T-helper 22 cell (primary cell): ENCODE measurements around the gene ZNF154.
"Not testable (repeated sequence)": the region's sequence is repeated elsewhere in the genome, so short reads cannot be mapped to it uniquely, and the experiment has no call there.

Source experiments
- DNase-seq: peaks from one replicate; pipeline ENCODE4 v3.0.0-alpha.2; 2020; ENCODE audit warnings: low read depth

ZNF154 gene

DNA sequence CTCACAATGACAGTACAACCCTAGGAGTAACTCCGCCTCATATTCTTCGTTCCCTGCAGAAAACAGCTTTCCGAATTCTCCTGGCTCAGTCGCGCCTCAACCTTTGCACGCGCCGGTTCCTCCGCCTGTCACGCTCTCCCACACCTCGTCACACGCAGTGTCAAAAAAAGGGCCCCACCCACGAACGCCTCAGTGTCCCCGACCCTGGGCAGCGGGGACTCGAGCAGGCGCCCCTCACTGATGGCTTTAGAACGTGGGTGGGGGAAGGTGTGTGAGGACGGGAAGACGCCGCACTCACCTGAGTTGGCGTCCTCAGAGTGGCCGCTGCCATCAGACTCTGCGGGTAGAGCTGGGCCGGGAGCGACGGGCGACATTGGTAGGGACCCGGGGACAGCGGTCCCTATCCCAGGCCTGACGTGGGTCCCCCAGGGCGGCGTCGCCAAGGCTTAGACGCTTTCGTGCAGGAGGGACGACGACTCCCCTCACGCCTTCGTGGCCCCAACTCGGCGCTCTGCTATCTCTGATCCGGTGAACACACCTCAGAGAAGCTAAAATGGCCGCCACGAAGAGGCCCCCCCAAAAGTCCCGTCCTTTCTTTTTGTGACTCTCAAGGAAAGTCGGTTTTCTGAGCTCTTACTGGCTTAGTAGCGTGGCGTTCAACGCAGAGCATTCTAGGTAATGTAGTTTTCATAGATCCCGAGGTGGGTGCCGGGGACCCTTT, at the start of gene ZNF154:
Gene ZNF154, minus strand, starts transcription at position 564 of the 721 bp plus-strand sequence. Its CDS starts 233 bp downstream, at position 331.
- DNase-seq: no peak

DNA sequence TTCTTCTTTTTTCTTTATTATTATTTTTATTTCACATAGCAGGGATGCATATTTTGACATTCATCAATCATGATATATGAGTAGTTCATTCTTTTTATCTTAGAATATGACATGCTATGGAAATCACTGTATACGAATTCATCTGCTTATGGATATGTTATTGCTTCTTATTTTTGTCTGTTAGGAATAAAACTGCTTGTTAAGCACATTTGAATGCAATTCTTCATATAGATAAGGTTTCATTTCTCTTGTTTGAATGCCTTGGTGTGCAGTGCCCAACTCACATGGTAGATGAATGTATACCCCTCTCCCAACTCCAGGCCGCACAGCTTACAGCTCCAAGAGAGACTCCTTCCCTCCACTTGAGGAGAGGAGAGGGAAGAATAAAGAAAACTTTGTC, 48.9 kb upstream of the ZNF154 start:
- DNase-seq: no peak

DNA sequence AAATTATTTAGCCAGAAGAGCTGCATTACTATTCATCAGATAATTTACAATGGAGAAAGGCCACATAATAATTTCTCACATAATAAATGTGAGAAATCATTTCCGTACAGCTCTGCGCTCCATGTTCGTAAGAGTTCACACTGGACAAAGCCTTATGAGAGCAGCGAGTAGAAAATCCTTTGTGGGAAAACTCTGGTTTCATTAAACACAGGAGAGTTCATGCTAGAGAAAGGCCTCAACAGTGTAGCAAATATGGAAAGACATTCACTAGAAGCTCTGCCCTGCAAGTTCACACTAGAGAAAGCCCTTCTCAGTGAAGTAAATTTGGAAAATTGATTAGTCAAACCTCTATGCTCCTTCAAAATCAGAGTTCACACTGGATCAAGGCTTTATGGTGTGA, 46.0 kb upstream of the ZNF154 start:
- no peak for DNase-seq

GRCh38 chr19:57754091-57754673, 45.2 kb upstream of the ZNF154 start:
- no peak for DNase-seq

GRCh38 chr19:57748029-57748428, 39.0 kb upstream of the ZNF154 start:
- no peak for DNase-seq

DNA sequence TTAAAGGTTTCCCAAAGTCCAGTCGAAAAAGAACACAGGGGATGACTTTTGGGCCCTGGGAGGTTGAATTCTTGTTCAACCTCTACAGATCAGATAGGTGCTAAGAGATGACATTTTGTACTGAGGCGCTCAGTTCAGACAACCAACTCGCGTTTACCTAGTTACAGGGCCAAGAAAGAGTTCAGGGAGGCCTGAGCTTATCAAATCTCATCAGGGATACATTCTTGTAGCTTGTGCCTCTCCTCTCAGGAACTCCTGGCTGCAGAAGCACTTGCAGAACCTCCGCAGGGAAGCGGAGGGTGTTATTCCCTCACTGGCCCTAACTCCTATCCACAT, 38.4 kb upstream of the ZNF154 start:
- DNase-seq: no peak

DNA sequence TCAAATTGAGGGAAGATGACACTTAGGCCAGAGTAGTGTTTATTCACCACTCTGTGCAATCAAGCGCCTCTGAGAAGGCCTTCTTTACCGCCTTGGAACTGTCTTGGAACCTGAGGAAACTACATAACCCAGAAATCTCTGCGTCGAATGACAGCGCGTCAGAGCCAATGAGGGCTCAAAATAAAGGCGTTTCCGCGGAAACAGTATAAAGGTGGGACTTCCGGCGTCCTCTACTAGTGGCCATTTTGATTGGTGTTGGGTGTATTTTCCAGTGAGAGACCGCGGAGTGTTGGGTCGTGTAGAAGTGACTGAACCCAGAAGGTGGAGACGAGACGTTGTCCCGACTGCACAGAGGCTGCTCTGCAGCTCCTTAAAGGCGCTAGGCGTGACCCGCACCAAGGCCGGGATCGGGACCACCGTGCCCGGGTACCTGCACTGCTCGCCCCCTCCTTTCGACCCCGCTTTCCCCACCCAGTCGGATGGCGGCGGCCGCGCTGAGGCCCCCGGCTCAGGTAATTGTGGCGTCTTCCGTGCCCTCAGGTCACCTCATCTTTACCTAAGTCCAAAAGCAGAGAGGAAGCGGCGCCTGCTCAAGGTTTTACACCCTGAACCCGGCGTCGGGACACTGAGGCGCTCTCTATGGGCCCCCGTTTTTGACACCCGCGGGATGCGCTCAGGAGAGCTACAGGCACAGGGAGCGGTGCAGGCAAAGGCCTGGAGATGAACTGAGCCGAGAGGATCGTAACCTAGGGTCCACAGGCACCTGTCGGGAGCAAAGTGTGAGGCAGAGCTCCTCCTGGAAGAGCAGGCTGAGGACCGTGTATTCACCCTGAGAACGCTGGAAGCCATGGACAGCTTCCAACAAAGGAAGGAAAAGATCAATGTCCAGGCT, 37.8 kb upstream of the ZNF154 start, which contains the start of gene ZNF776:
Gene ZNF776, plus strand, starts transcription at position 236 of the 892 bp plus-strand sequence. Its CDS starts 244 bp downstream, at position 480.
- DNase-seq: peak; percentile 65

DNA sequence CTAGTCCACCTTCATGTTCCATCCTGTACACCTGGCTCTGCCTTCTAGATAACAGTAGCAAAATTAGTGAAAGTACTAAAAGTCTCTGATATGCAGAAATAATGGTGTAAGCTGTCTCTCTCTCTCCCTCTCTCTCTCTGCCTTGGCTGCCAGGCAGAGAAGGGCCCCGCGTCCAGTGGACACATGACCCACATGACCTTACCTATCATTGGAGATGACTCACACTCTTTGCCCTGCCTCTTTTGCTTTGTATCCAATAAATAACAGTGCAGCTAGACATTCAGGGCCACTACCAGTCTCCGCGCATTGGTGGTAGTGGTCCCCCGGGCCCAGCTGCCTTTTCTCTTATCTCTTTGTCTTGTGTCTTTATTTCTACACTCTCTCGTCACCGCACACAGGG, 29.8 kb upstream of the ZNF154 start:
- not testable (repeated sequence) for DNase-seq

DNA sequence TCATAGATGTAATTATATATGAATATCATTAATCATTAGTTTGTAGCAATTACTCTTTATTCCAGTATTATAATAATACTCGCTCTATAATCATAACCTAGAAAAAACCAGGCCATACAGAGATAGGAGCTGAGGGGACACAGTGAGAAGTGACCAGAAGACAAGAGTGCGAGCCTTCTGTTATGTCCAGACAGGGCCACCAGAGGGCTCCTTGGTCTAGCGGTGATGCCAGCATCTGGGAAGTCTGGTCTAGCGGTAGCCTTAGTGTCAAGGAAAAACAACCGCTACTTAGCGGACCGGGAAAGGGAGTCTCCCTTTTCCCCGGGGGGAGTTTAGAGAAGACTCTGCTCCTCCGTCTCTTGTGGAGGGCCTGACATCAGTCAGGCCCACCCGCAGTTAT, 29.3 kb upstream of the ZNF154 start:
- not testable (repeated sequence) for DNase-seq

DNA sequence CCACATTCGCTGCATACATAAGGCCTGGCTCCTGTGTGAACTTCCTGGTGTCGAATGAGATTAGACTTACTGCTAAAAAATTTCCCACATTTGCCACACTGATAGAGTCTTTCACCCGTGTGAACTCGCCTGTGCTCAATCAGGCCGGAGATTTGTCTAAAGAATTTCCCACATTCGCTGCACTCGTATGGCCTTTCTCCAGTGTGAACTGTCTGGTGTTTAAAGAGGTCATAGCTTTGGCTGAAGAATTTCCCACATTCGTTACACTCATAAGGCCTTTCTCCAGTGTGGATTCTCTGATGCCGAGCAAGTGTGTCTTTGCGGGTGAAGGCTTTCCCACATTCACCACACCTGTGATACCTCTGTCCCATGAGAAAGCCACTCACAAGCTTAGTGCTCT, 11.9 kb upstream of the ZNF154 start:
- DNase-seq: no peak

DNA sequence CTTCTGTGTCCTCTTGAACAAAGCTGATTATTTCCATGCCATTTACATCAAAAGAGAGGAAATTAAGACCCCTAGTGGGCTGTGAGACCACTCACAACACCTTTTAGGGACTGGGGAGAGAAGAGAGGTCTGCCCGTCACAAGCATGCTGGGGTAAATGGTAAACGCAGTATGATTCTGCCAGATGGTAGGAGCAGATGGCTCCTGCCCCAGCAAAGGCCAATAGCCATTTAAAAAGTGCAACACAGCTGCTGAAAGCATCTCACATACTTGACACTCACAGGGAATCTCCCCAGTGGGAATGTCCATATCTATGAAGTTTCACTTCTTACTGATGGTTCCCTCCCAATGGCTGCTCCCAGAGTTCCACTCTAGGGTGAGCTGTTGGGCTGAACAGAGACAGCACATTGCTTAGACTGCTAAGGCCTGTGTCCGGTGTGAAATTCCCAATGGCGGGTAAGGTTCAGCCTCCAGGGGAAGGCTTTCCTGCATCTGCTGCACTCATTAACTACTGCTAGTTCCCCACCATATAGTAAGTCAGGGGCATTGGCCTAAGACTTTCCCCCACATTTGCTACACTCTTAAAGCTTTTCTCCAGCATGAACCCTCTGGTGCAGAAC, 11.0 kb upstream of the ZNF154 start:
- no peak for DNase-seq

- no peak for DNase-seq
These were observed 10.4 kb upstream of the ZNF154 start for GRCh38 chr19:57719424-57719823.

DNA sequence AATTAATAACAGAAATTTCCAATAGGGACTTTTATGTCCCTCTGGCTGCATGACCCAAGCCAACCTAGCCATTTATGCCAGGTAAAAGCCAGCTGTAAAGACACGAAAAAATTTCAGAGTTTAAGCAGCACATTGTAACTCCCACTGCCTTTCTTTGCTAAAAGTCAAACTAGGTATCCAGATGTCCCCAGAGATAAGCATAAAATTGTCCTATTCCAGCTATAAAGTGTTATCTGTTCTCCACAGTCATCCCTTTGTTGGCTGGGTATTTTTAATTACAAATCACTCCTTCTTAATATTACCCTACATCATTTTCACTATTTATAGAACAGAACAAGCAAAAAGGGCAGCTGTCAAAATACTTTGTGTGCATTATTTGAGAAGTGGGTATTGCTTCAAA, 3.2 kb upstream of the ZNF154 start:
- no peak for DNase-seq

DNA sequence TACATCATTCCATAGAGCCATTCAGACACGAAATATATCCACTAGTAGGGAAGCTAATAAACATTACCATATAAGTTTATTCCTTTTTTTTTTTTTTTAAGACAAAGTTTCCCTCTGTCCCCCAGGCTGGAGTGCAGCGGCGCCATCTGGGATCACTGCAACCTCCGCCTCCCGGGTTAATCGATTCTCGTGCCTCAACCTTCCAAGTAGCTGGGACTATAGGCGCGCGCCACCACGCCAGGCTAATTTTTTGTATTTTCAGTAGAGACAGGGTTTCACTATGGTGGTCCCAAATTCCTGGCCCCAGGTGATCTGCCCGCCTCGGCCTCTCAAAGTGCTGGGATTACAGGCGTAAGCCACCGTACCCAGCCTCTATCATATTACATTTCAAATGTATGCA, 612 bp upstream of the ZNF154 start:
- DNase-seq: no peak

- no peak for DNase-seq
These were observed 2.7 kb downstream of the ZNF154 start for GRCh38 chr19:57706346-57706745.

DNA sequence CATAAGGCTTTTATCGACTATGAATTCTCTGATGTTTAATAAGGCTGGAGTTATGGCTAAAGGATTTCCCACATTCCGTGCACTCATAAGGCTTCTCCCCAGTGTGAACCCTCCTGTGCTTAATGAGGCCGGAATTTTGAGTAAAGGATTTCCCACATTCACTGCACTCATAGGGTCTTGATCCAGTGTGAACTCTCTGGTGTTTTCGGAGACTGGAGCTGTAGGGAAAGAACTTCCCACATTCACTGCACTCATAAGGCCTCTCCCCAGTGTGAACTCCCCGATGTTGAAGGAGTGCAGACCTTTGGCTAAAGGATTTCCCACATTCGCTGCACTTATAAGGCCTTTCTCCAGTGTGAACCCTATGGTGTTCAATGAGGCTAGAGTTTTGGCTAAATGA, 7.4 kb downstream of the ZNF154 start:
- DNase-seq: no peak

GRCh38 chr19:57689750-57690149, 19.3 kb downstream of the ZNF154 start:
- DNase-seq: no peak

GRCh38 chr19:57688011-57688763, 20.8 kb downstream of the ZNF154 start:
- no peak for DNase-seq

DNA sequence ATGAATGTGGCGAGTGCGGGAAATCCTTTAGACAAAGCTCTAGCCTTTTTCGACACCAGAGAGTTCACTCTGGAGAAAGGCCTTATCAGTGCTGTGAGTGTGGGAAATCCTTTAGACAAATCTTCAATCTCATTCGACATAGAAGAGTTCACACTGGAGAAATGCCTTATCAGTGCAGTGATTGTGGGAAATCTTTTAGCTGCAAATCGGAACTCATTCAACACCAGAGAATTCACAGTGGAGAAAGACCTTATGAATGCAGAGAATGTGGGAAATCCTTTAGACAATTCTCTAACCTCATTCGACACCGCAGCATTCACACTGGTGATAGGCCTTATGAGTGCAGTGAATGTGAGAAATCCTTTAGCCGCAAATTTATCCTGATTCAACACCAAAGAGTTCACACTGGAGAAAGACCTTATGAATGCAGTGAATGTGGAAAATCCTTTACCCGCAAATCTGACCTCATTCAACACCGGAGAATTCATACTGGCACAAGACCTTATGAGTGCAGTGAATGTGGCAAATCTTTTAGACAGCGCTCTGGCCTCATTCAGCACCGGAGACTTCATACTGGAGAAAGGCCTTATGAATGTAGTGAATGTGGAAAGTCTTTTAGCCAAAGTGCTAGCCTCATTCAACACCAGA, 21.5 kb downstream of the ZNF154 start:
- no peak for DNase-seq

GRCh38 chr19:57686727-57687126, 22.3 kb downstream of the ZNF154 start:
- no peak for DNase-seq

GRCh38 chr19:57682226-57682766, 26.7 kb downstream of the ZNF154 start:
- DNase-seq: no peak
